ENCODE data around the gene SLC16A2.

DNA sequence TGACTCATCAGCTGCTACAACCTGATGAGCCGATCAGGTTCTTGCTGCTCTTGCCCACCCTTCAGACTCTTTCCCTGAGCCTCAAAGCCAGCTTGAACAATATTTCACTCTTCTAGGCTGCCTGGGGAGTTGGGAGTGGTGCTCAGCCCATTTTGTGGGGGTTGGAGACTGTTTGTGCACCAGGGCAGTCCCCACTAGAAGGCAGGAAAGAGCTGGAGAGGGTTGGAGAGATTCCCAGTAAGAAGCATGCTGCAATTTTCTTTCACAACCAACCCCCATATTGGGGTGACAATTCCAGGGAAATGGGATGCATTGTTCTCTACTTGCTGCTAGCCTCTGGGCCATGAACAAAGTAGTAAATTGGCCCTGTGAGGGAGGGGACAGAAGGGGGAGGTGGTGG lies 44.1 kb downstream of the SLC16A2 start:
- TF ChIP-seq, protein P1, sequence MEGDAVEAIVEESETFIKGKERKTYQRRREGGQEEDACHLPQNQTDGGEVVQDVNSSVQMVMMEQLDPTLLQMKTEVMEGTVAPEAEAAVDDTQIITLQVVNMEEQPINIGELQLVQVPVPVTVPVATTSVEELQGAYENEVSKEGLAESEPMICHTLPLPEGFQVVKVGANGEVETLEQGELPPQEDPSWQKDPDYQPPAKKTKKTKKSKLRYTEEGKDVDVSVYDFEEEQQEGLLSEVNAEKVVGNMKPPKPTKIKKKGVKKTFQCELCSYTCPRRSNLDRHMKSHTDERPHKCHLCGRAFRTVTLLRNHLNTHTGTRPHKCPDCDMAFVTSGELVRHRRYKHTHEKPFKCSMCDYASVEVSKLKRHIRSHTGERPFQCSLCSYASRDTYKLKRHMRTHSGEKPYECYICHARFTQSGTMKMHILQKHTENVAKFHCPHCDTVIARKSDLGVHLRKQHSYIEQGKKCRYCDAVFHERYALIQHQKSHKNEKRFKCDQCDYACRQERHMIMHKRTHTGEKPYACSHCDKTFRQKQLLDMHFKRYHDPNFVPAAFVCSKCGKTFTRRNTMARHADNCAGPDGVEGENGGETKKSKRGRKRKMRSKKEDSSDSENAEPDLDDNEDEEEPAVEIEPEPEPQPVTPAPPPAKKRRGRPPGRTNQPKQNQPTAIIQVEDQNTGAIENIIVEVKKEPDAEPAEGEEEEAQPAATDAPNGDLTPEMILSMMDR (IDR thresholded peaks at IDR 0.05) = no peak
- no peak for TF ChIP-seq POLR2A (IDR thresholded peaks at IDR 0.05)

All from lower leg skin (tissue), 3 donors.